H9 (cell line): ENCODE results near the gene ANP32B. TPM values are rescaled to one million over a fixed set of nuclear protein-coding genes. Genes with fewer than 3 reads are reported as not detected.

ENCODE experiments used
- DNase-seq: peaks from one replicate; pipeline ENCODE4 v3.0.0-alpha.2; 2017
- H2AFZ ChIP-seq: one replicate; pipeline ENCODE4 v1.6.1; 2013; ENCODE audit warnings: mild to moderate bottlenecking, low read length, control low read depth, moderate library complexity
- H2AK5ac ChIP-seq: 2 replicates; pipeline ENCODE4 v1.6.1; 2013; ENCODE audit warnings: low read length, control low read depth, mixed read lengths; ENCODE audit not compliant: insufficient read length
- H2BK120ac ChIP-seq: one replicate; pipeline ENCODE4 v1.6.1; 2013; ENCODE audit warnings: low read depth, mild to moderate bottlenecking, low read length, control low read depth, inconsistent platforms; ENCODE audit not compliant: poor library complexity, severe bottlenecking
- H2BK12ac ChIP-seq: 2 replicates; pipeline ENCODE4 v1.6.1; 2013; ENCODE audit warnings: low read length, control low read depth, mixed read lengths, low read depth; ENCODE audit not compliant: insufficient read length
- H2BK15ac ChIP-seq: 2 replicates; pipeline ENCODE4 v1.6.1; 2013; ENCODE audit warnings: low read depth, low read length, control low read depth
- H2BK20ac ChIP-seq: one replicate; pipeline ENCODE4 v1.6.1; 2013; ENCODE audit warnings: low read depth, mild to moderate bottlenecking, low read length, control low read depth, inconsistent platforms; ENCODE audit not compliant: poor library complexity, severe bottlenecking
- H2BK5ac ChIP-seq: 2 replicates; pipeline ENCODE4 v1.6.1; 2013; ENCODE audit warnings: low read length, control low read depth, mixed read lengths; ENCODE audit not compliant: insufficient read length
- H3K14ac ChIP-seq: 2 replicates; pipeline ENCODE4 v1.6.1; 2013; ENCODE audit warnings: low read length, control low read depth; ENCODE audit not compliant: insufficient read depth
- H3K18ac ChIP-seq: 2 replicates; pipeline ENCODE4 v1.6.1; 2013; ENCODE audit warnings: low read depth, mild to moderate bottlenecking, mixed read lengths, low read length, control low read depth; ENCODE audit not compliant: insufficient read length
- H3K23ac ChIP-seq: 2 replicates; pipeline ENCODE4 v1.6.1; 2013; ENCODE audit warnings: low read length, control low read depth, mixed read lengths, low read depth; ENCODE audit not compliant: insufficient read length
- H3K23me2 ChIP-seq: 2 replicates; pipeline ENCODE4 v1.6.1; 2013; ENCODE audit warnings: low read depth, mild to moderate bottlenecking, mixed read lengths, low read length, control low read depth; ENCODE audit not compliant: insufficient read length, poor library complexity, severe bottlenecking
- H3K27ac ChIP-seq: 2 replicates; pipeline ENCODE4 v1.5.1; 2013; ENCODE audit warnings: low read length, control low read depth, mixed read lengths, low read depth; ENCODE audit not compliant: insufficient read length
- H3K27me3 ChIP-seq: 2 replicates; pipeline ENCODE4 v1.6.1; 2013; ENCODE audit warnings: low read length, control low read depth, inconsistent platforms; ENCODE audit not compliant: insufficient read depth
- H3K4ac ChIP-seq: 2 replicates; pipeline ENCODE4 v1.6.1; 2013; ENCODE audit warnings: low read depth, mild to moderate bottlenecking, control low read depth, inconsistent platforms, low read length, moderate library complexity
- H3K4me1 ChIP-seq: 2 replicates; pipeline ENCODE4 v1.6.1; 2013; ENCODE audit warnings: low read length, control low read depth, inconsistent platforms; ENCODE audit not compliant: insufficient read depth
- H3K4me2 ChIP-seq: 2 replicates; pipeline ENCODE4 v1.6.1; 2013; ENCODE audit warnings: low read length, control low read depth, mixed read lengths; ENCODE audit not compliant: insufficient read length, insufficient read depth
- H3K56ac ChIP-seq: 2 replicates; pipeline ENCODE4 v1.6.1; 2013; ENCODE audit warnings: low read depth, mild to moderate bottlenecking, mixed read lengths, low read length, control low read depth; ENCODE audit not compliant: insufficient read length
- H3K79me1 ChIP-seq: 2 replicates; pipeline ENCODE4 v1.6.1; 2013; ENCODE audit warnings: low read depth, mild to moderate bottlenecking, moderate library complexity, low read length, control low read depth, inconsistent platforms; ENCODE audit not compliant: insufficient read depth, poor library complexity, severe bottlenecking
- H3K79me2 ChIP-seq: 2 replicates; pipeline ENCODE4 v1.6.1; 2013; ENCODE audit warnings: low read length, control low read depth, inconsistent platforms; ENCODE audit not compliant: insufficient read depth
- H3K9ac ChIP-seq: 2 replicates; pipeline ENCODE4 v1.6.1; 2013; ENCODE audit warnings: low read length, control low read depth, mixed read lengths; ENCODE audit not compliant: insufficient read length; ENCODE audit errors: extremely low read depth
- H3K9me3 ChIP-seq: one replicate; pipeline ENCODE4 v1.6.1; 2013; ENCODE audit warnings: low read depth, low read length, inconsistent platforms; ENCODE audit not compliant: control insufficient read depth
- H3T11ph ChIP-seq: one replicate; pipeline ENCODE4 v1.6.1; 2013; ENCODE audit warnings: mild to moderate bottlenecking, low read length, control low read depth, inconsistent platforms
- H4K20me1 ChIP-seq: one replicate; pipeline ENCODE4 v1.6.1; 2013; ENCODE audit not compliant: control insufficient read depth, insufficient read length, insufficient read depth
- H4K5ac ChIP-seq: 2 replicates; pipeline ENCODE4 v1.6.1; 2013; ENCODE audit warnings: low read depth, mild to moderate bottlenecking, mixed read lengths, low read length, control low read depth; ENCODE audit not compliant: insufficient read length
- H4K8ac ChIP-seq: replicated peaks from 2 replicates; pipeline ENCODE4 v1.6.1; 2013; ENCODE audit warnings: low read length, control low read depth, mixed read lengths, low read depth; ENCODE audit not compliant: insufficient read length
- H4K91ac ChIP-seq: 2 replicates; pipeline ENCODE4 v1.6.1; 2013; ENCODE audit warnings: low read depth, mild to moderate bottlenecking, moderate library complexity, mixed read lengths, low read length, control low read depth; ENCODE audit not compliant: insufficient read length
- H3K27ac Mint-ChIP-seq, 3 experiments: 2 replicates in 2 of 3; 3 replicates in 1 of 3; pipeline ENCODE4 v1.8.0; 2020 to 2021; ENCODE audit warnings: mixed read lengths in 3 of 3, mild to moderate bottlenecking in 1 of 3, moderate library complexity in 1 of 3
- H3K27me3 Mint-ChIP-seq: 2 replicates; pipeline ENCODE4 v1.8.0; 2021; ENCODE audit warnings: low read depth, mild to moderate bottlenecking, moderate library complexity, mixed read lengths
- H3K36me3 Mint-ChIP-seq, 3 experiments: 2 replicates in 2 of 3; 3 replicates in 1 of 3; pipeline ENCODE4 v1.8.0; 2020 to 2021; ENCODE audit warnings: low read depth in 3 of 3, mixed read lengths in 3 of 3; ENCODE audit not compliant: insufficient read depth in 1 of 3
- H3K4me1 Mint-ChIP-seq, 2 experiments: 2 replicates each; pipeline ENCODE4 v1.8.0; 2020; ENCODE audit warnings: mixed read lengths in 2 of 2
- H3K4me3 Mint-ChIP-seq, 2 experiments: 2 replicates in 1 of 2; 3 replicates in 1 of 2; pipeline ENCODE4 v1.8.0; 2020 to 2021; ENCODE audit warnings: mild to moderate bottlenecking in 2 of 2, mixed read lengths in 2 of 2, moderate library complexity in 1 of 2
- H3K9me3 Mint-ChIP-seq, 2 experiments: 2 replicates in 1 of 2; 3 replicates in 1 of 2; pipeline ENCODE4 v1.8.0; 2020; ENCODE audit warnings: mild to moderate bottlenecking in 2 of 2, mixed read lengths in 2 of 2, moderate library complexity in 1 of 2
- WGBS: extraction: QIAGEN DNeasy Blood & Tissue Kit; methylation state at CpG from one replicate; pipeline ENCODE4 v1.1.7; 2013; ENCODE audit warnings: missing lambda C conversion rate, low lambda C conversion rate, mixed read lengths; ENCODE audit not compliant: insufficient read length; ENCODE audit errors: extremely low coverage; 5-methylcytosine and 5-hydroxymethylcytosine counted together
- total RNA-seq: library from RNA; stranded (reverse); gene quantifications from 2 replicates; pipeline ENCODE4 v1.2.1, GENCODE V29; 2021
- TF ChIP-seq, protein P1 (sequence below): fragments of 200-600 bp; sonication (generic); conservative IDR thresholded peaks from 3 replicates; pipeline ENCODE4 v1.8.0; 2021; ENCODE audit warnings: antibody characterized with exemption, mild to moderate bottlenecking

Gene ANP32B
- total RNA-seq, 1 experiment from 2014 or later = 91.6 TPM

DNA sequence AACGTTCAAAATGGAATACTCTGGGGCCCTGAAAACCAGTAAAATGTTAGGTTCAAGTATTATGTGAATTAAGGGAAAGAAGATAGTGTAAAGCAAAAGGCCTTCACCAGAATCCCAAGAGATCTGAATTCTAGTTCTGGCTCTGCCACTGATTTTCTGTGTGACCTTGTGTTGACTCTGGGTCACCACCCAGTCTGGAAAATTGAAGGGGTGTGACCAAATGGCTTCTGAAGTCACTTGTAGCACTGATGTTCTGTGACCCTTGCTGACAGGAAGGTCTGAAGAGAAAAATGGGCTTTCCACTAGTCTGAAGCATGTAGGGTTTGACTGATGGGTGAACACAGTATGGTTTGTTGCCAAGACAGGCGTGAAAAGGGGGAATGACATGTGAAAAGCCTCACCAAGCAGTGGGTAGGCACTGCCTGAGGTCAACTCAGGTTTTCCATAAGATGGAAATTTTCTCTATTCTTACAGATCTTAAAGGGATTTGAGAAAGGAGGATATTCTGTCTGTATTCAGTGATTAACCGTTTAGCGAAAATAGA, 33.1 kb downstream of the ANP32B start:
- Histone ChIP-seq H3T11ph (no peak overlapping the region), H3K56ac (no peak overlapping the region), H3K79me1 (no peaks in the 10 kb centered on the region), H3K27me3 (no peaks in the 10 kb centered on the region), H2BK20ac (no peak overlapping the region), H3K23me2 (no peaks in the 10 kb centered on the region), H3K4me1 (no peaks in the 10 kb centered on the region), H3K27ac (no peak overlapping the region), H3K9ac (no peak overlapping the region), H4K20me1 (no peaks in the 10 kb centered on the region), H2BK15ac (no peak overlapping the region), H4K5ac (no peak overlapping the region), H3K4me2 (no peak overlapping the region), H4K91ac (no peak overlapping the region), H3K18ac (no peak overlapping the region), H2AFZ (no peak overlapping the region), H3K9me3 (no peaks in the 10 kb centered on the region), H2BK12ac (no peak overlapping the region), H4K8ac (no peak overlapping the region), H2BK5ac (no peak overlapping the region), H3K23ac (no peak overlapping the region), H3K79me2 (no peaks in the 10 kb centered on the region), H2AK5ac (no peak overlapping the region), H3K4ac (no peak overlapping the region), H3K14ac (no peak overlapping the region), H2BK120ac (no peak overlapping the region)
- no peaks in the 10 kb centered on the region for H3K27me3 Mint-ChIP-seq
- H3K4me1 Mint-ChIP-seq = no peaks in the 10 kb centered on the region
- DNase-seq = peak; percentile 5
- no peaks in the 10 kb centered on the region for H3K9me3 Mint-ChIP-seq
- TF ChIP-seq, protein P1, sequence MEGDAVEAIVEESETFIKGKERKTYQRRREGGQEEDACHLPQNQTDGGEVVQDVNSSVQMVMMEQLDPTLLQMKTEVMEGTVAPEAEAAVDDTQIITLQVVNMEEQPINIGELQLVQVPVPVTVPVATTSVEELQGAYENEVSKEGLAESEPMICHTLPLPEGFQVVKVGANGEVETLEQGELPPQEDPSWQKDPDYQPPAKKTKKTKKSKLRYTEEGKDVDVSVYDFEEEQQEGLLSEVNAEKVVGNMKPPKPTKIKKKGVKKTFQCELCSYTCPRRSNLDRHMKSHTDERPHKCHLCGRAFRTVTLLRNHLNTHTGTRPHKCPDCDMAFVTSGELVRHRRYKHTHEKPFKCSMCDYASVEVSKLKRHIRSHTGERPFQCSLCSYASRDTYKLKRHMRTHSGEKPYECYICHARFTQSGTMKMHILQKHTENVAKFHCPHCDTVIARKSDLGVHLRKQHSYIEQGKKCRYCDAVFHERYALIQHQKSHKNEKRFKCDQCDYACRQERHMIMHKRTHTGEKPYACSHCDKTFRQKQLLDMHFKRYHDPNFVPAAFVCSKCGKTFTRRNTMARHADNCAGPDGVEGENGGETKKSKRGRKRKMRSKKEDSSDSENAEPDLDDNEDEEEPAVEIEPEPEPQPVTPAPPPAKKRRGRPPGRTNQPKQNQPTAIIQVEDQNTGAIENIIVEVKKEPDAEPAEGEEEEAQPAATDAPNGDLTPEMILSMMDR = no peak
- H3K27ac Mint-ChIP-seq = no peak overlapping the region
- peaks cover 8 to 64% (median 46%) of the 10 kb centered on the region in 3 experiments; a peak in 6 of 7 replicates for H3K36me3 Mint-ChIP-seq
- WGBS = no CpG with 5 or more reads among the region's 4 CpGs
- H3K4me3 Mint-ChIP-seq = no peak overlapping the region
